HepG2 (cell line): ENCODE measurements around the gene HEXIM1. TPM values are rescaled to one million over a fixed set of nuclear protein-coding genes. Genes with fewer than 3 reads are reported as not detected.
A peak's percentile ranks its signal among the peaks of the same experiment; 100 is the strongest.

Experiments
- EP300 ChIP-seq, 3 experiments: sonication (generic) in 1 of 3; formaldehyde crosslinking in 1 of 3; IDR thresholded peaks; 2 replicates each; pipeline versions ENCODE4 v1.5.1 to v1.6.1; 2011 to 2020; ENCODE audit warnings: low read depth in 2 of 3, low read length in 2 of 3, borderline replicate concordance in 1 of 3, improper control_type of control experiment in 1 of 3, mild to moderate bottlenecking in 1 of 3, missing genetic modification reagents in 1 of 3, moderate library complexity in 1 of 3
- GATAD2A ChIP-seq: IDR thresholded peaks from 2 replicates; pipeline ENCODE4 v1.6.1; 2016
- NR2F6 ChIP-seq, 2 experiments: IDR thresholded peaks; 2 replicates each; pipeline ENCODE4 v1.6.1; 2016; ENCODE audit warnings: antibody characterized with exemption in 1 of 2, mild to moderate bottlenecking in 1 of 2
- PHF8 ChIP-seq: sonication (generic); formaldehyde crosslinking; IDR thresholded peaks from 2 replicates; pipeline ENCODE4 v1.5.0; 2020; ENCODE audit warnings: missing genetic modification reagents
- RXRB ChIP-seq: IDR thresholded peaks from 2 replicates; pipeline ENCODE4 v1.6.1; 2016; ENCODE audit warnings: borderline replicate concordance, missing genetic modification reagents, missing compliant biosample characterization
- YEATS4 ChIP-seq: sonication (generic); formaldehyde crosslinking; IDR thresholded peaks from 2 replicates; pipeline ENCODE4 v1.4.0; 2020; ENCODE audit warnings: missing genetic modification reagents, borderline replicate concordance
- ZNF160 ChIP-seq: sonication (generic); formaldehyde crosslinking; IDR thresholded peaks from 2 replicates; pipeline ENCODE4 v1.8.0; 2022; ENCODE audit warnings: mild to moderate bottlenecking, inconsistent platforms, missing genetic modification reagents
- ZNF383 ChIP-seq: sonication (generic); formaldehyde crosslinking; IDR thresholded peaks from 2 replicates; pipeline ENCODE4 v1.4.0; 2020; ENCODE audit warnings: missing genetic modification reagents, mild to moderate bottlenecking, borderline replicate concordance
- ZNF788 ChIP-seq: sonication (generic); formaldehyde crosslinking; IDR thresholded peaks from 2 replicates; pipeline ENCODE4 v1.5.0; 2020; ENCODE audit warnings: mild to moderate bottlenecking, missing genetic modification reagents, borderline replicate concordance
- polyA plus RNA-seq, 8 experiments: library from polyadenylated mRNA; depleted of rRNA in 3 of 8; stranded (reverse) in 7 of 8; unstranded in 1 of 8; fragments of >200 nt; fragmentation: Illumina TruSeq in 4 of 8; extraction: Trizol in 4 of 8; gene quantifications; 2 replicates each; pipeline versions ENCODE4 v1.2.1 to v1.2.3, GENCODE V29; 2011 to 2016; ENCODE audit warnings: low read depth in 4 of 8, missing spikeins in 1 of 8, mixed read lengths in 1 of 8; ENCODE audit not compliant: insufficient read depth in 1 of 8
- total RNA-seq, 5 experiments: library from RNA; depleted of rRNA; stranded (reverse); fragments of >200 nt; fragmentation: Illumina TruSeq; extraction: Trizol; gene quantifications; 2 replicates each; pipeline ENCODE4 v1.2.3, GENCODE V29; 2016; ENCODE audit warnings: low read depth in 1 of 5
- TF ChIP-seq, protein P1 (sequence below): sonication (generic); formaldehyde crosslinking; IDR thresholded peaks from 2 replicates; pipeline ENCODE4 v1.4.0; 2020; ENCODE audit warnings: missing genetic modification reagents
- TF ChIP-seq, protein P2 (sequence below): sonication (generic); formaldehyde crosslinking; IDR thresholded peaks from 2 replicates; pipeline ENCODE4 v1.4.0; 2020; ENCODE audit warnings: missing genetic modification reagents, borderline replicate concordance
- TF ChIP-seq, protein P3 (sequence below): sonication (generic); formaldehyde crosslinking; IDR thresholded peaks from 2 replicates; pipeline ENCODE4 v1.4.0; 2020; ENCODE audit warnings: mild to moderate bottlenecking, missing genetic modification reagents
- TF ChIP-seq, protein P4 (sequence below): sonication (generic); formaldehyde crosslinking; IDR thresholded peaks from 2 replicates; pipeline ENCODE4 v1.5.1; 2020; ENCODE audit warnings: mild to moderate bottlenecking, missing genetic modification reagents

HEXIM1 gene
- total and polyA plus RNA-seq, 2 of the 13 experiments (the other 11 are each of a cell fraction or from before 2014, with no cell fraction given), result 10.5 to 16.6 TPM

DNA sequence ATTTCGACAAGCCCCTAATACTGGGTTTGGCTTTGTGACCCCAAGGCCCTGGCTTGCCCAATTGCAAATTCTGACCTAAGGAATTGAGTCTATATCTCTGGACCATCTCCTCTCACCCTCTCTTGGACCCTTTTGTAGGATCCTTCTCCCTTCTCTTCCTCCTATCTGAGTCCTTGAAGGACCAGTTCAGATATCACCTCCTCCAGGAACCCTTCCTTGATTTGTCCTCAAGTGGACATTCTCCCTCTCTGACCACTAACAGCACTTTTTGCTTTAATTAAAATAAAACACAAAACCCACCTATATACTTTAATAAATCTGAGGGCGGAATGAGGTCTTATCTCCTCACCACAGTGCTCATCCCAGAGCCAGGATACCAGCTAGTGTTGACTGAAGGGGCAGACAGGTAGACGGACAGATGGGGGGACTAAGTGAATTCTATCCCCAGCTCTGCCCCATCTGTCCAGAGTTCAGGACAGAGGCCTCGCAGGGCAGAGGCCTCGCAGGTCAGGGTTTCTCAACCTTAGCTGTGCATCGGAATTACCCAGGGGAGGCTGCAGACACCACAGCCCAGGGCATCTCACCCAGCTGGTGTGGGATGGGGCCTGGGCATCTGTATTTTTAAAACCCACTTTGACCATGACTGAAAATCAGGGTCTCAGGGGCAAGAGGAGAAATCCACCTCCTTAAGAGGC lies 25.1 kb upstream of the HEXIM1 start (continued):
- TF ChIP-seq GATAD2A (CRISPR knock-in tag) (peak; percentile 60; the same call in 1 of the 2 replicates), RXRB (CRISPR knock-in tag) (peak; percentile 46; the same call in 1 of the 2 replicates), YEATS4 (no peak), EP300 (IDR thresholded peaks at IDR 0.05; ENCODE audit: low read depth in 2 of 2, low read length in 2 of 2) (0 out of 4 replicates have a peak, but pooled peaks of 1 of the 2 experiments have one; percentile 26), EP300 (CRISPR knock-in tag; IDR thresholded peaks at IDR 0.05; ENCODE audit: borderline replicate concordance) (no peak), NR2F6 (IDR thresholded peaks at IDR 0.05) (peak; percentile 89), NR2F6 (CRISPR knock-in tag; IDR thresholded peaks at IDR 0.05) (peak; percentile 91), PHF8 (CRISPR knock-in tag) (peak; percentile 15; the same call in 1 of the 2 replicates), ZNF788 (no peak), ZNF160 (CRISPR knock-in tag) (no peak), ZNF383 (CRISPR knock-in tag) (no peak)
- TF ChIP-seq, protein P1, sequence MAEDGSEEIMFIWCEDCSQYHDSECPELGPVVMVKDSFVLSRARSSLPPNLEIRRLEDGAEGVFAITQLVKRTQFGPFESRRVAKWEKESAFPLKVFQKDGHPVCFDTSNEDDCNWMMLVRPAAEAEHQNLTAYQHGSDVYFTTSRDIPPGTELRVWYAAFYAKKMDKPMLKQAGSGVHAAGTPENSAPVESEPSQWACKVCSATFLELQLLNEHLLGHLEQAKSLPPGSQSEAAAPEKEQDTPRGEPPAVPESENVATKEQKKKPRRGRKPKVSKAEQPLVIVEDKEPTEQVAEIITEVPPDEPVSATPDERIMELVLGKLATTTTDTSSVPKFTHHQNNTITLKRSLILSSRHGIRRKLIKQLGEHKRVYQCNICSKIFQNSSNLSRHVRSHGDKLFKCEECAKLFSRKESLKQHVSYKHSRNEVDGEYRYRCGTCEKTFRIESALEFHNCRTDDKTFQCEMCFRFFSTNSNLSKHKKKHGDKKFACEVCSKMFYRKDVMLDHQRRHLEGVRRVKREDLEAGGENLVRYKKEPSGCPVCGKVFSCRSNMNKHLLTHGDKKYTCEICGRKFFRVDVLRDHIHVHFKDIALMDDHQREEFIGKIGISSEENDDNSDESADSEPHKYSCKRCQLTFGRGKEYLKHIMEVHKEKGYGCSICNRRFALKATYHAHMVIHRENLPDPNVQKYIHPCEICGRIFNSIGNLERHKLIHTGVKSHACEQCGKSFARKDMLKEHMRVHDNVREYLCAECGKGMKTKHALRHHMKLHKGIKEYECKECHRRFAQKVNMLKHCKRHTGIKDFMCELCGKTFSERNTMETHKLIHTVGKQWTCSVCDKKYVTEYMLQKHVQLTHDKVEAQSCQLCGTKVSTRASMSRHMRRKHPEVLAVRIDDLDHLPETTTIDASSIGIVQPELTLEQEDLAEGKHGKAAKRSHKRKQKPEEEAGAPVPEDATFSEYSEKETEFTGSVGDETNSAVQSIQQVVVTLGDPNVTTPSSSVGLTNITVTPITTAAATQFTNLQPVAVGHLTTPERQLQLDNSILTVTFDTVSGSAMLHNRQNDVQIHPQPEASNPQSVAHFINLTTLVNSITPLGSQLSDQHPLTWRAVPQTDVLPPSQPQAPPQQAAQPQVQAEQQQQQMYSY, result no peak
- TF ChIP-seq, protein P2, sequence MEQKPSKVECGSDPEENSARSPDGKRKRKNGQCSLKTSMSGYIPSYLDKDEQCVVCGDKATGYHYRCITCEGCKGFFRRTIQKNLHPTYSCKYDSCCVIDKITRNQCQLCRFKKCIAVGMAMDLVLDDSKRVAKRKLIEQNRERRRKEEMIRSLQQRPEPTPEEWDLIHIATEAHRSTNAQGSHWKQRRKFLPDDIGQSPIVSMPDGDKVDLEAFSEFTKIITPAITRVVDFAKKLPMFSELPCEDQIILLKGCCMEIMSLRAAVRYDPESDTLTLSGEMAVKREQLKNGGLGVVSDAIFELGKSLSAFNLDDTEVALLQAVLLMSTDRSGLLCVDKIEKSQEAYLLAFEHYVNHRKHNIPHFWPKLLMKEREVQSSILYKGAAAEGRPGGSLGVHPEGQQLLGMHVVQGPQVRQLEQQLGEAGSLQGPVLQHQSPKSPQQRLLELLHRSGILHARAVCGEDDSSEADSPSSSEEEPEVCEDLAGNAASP (CRISPR knock-in tag), result peak; percentile 15; the same call in 1 of the 2 replicates
- TF ChIP-seq, protein P3, sequence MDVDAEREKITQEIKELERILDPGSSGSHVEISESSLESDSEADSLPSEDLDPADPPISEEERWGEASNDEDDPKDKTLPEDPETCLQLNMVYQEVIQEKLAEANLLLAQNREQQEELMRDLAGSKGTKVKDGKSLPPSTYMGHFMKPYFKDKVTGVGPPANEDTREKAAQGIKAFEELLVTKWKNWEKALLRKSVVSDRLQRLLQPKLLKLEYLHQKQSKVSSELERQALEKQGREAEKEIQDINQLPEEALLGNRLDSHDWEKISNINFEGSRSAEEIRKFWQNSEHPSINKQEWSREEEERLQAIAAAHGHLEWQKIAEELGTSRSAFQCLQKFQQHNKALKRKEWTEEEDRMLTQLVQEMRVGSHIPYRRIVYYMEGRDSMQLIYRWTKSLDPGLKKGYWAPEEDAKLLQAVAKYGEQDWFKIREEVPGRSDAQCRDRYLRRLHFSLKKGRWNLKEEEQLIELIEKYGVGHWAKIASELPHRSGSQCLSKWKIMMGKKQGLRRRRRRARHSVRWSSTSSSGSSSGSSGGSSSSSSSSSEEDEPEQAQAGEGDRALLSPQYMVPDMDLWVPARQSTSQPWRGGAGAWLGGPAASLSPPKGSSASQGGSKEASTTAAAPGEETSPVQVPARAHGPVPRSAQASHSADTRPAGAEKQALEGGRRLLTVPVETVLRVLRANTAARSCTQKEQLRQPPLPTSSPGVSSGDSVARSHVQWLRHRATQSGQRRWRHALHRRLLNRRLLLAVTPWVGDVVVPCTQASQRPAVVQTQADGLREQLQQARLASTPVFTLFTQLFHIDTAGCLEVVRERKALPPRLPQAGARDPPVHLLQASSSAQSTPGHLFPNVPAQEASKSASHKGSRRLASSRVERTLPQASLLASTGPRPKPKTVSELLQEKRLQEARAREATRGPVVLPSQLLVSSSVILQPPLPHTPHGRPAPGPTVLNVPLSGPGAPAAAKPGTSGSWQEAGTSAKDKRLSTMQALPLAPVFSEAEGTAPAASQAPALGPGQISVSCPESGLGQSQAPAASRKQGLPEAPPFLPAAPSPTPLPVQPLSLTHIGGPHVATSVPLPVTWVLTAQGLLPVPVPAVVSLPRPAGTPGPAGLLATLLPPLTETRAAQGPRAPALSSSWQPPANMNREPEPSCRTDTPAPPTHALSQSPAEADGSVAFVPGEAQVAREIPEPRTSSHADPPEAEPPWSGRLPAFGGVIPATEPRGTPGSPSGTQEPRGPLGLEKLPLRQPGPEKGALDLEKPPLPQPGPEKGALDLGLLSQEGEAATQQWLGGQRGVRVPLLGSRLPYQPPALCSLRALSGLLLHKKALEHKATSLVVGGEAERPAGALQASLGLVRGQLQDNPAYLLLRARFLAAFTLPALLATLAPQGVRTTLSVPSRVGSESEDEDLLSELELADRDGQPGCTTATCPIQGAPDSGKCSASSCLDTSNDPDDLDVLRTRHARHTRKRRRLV (CRISPR knock-in tag), result no peak
- TF ChIP-seq, protein P4, sequence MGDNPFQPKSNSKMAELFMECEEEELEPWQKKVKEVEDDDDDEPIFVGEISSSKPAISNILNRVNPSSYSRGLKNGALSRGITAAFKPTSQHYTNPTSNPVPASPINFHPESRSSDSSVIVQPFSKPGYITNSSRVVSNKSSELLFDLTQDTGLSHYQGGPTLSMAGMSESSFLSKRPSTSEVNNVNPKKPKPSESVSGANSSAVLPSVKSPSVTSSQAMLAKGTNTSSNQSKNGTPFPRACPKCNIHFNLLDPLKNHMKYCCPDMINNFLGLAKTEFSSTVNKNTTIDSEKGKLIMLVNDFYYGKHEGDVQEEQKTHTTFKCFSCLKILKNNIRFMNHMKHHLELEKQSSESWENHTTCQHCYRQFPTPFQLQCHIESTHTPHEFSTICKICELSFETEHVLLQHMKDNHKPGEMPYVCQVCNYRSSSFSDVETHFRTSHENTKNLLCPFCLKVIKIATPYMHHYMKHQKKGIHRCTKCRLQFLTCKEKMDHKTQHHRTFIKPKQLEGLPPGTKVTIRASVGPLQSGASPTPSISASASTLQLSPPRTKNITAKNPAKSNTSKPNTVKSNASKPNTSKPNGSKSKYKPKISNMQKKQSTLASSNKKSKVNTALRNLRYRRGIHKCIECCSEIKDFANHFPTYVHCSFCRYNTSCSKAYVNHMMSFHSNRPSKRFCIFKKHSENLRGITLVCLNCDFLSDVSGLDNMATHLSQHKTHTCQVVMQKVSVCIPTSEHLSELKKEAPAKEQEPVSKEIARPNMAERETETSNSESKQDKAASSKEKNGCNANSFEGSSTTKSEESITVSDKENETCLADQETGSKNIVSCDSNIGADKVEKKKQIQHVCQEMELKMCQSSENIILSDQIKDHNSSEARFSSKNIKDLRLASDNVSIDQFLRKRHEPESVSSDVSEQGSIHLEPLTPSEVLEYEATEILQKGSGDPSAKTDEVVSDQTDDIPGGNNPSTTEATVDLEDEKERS (CRISPR knock-in tag), result no peak
